Right atrium auricular region (tissue), 2 donors: ENCODE measurements around the gene LDHAL6B. TPM values are rescaled to one million over a fixed set of nuclear protein-coding genes. Genes with fewer than 3 reads are reported as not detected.

Experiments used
- DNase-seq: peaks from one replicate; pipeline ENCODE4 v3.0.0-alpha.2; 2019; ENCODE audit warnings: low spot score
- H3K27ac ChIP-seq, 2 donors: fragments of 200-600 bp; sonication (generic); 1 replicate in 1 of 2; 2 replicates in 1 of 2; pipeline ENCODE4 v1.5.1; 2016 to 2019
- H3K27me3 ChIP-seq, 2 donors: fragments of 200-600 bp; sonication (generic); one replicate each; pipeline versions ENCODE4 v1.5.1 to v1.6.0; 2017 to 2019
- H3K36me3 ChIP-seq: fragments of 200-600 bp; sonication (generic); one replicate; pipeline ENCODE4 v1.5.1; 2016
- H3K4me1 ChIP-seq, 2 donors: fragments of 200-600 bp; sonication (generic); one replicate each; pipeline versions ENCODE4 v1.5.1 to v1.6.0; 2017 to 2019
- H3K4me3 ChIP-seq, 2 donors: fragments of 200-600 bp; sonication (generic); 1 replicate in 1 of 2; 2 replicates in 1 of 2; pipeline ENCODE4 v1.5.1; 2017 to 2019; ENCODE audit warnings: mild to moderate bottlenecking in 1 of 2, moderate library complexity in 1 of 2
- H3K9me3 ChIP-seq, 2 donors: fragments of 200-600 bp; sonication (generic); one replicate each; pipeline ENCODE4 v1.5.1; 2019
- total RNA-seq, 2 donors: library from RNA; depleted of rRNA; stranded (reverse); fragments of >200 nt; gene quantifications; one replicate each; pipeline ENCODE4 v1.1.0, GENCODE V29; 2016
- TF ChIP-seq, protein P1 (sequence below), 2 donors: fragments of 200-600 bp; sonication (generic); IDR thresholded peaks; one replicate each; pipeline ENCODE4 v1.5.1; 2019; ENCODE audit warnings: antibody characterized with exemption in 2 of 2

LDHAL6B gene
- total RNA-seq, 2 donors from 2014 or later: not detected

DNA sequence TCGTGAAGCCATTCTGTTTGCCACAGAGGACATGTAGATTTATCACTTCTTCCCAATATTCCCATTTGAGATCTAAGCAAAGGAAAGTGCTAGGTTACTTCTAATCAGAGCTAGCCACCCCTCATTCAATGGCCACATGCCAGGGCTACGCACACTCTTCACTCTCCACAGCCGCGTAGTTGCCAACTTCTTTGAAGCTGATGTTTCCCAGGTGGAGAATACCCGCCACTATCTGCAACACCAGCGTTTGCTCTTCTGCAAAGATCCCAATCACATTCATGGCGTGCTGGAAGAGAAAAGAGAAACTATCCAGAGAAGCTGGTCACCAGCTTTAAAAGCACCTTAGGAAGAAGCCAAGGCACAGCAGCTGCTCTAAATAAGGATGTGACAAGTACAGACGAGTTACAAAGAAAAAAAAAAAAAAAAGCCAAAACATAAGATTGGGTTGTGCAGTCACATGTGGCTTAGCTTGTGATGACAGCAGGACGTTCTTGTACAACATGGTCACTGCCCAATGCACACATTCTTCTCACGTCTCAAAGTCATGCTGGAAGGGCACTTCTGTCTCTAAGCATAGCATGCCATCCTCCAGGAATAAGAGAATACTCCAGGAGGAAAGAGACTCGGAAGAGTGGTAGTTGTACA, 16.4 kb downstream of the LDHAL6B start:
- peaks cover 15% of the 10 kb centered on the region for H3K36me3 ChIP-seq

DNA sequence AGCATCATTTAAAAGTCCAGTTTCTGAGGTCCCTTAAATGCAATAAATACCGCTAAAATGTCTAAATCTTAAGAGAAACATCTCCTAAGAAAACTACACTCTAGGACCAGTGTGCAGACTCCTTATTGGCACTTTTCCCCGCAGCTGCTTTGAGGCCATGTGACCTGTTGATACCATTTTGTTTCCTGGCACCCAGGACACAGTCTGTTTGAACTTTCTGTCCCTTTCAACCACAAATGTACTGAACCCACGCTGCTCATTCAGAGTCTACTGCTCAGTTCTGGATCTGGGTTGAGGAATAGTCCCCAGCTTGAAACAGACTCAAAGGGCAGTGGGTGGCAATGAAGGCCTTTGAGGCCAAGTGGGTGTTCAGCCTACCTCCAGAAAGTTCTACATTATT, 17.1 kb downstream of the LDHAL6B start:
- no peak overlapping the region for H3K27ac ChIP-seq
- peaks cover 15% of the 10 kb centered on the region for H3K36me3 ChIP-seq
- H3K27me3 ChIP-seq: no peaks in the 10 kb centered on the region
- H3K4me1 ChIP-seq: peaks cover 0 to 25% of the 10 kb centered on the region in 2 donors
- TF ChIP-seq, protein P1, sequence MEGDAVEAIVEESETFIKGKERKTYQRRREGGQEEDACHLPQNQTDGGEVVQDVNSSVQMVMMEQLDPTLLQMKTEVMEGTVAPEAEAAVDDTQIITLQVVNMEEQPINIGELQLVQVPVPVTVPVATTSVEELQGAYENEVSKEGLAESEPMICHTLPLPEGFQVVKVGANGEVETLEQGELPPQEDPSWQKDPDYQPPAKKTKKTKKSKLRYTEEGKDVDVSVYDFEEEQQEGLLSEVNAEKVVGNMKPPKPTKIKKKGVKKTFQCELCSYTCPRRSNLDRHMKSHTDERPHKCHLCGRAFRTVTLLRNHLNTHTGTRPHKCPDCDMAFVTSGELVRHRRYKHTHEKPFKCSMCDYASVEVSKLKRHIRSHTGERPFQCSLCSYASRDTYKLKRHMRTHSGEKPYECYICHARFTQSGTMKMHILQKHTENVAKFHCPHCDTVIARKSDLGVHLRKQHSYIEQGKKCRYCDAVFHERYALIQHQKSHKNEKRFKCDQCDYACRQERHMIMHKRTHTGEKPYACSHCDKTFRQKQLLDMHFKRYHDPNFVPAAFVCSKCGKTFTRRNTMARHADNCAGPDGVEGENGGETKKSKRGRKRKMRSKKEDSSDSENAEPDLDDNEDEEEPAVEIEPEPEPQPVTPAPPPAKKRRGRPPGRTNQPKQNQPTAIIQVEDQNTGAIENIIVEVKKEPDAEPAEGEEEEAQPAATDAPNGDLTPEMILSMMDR (IDR thresholded peaks at IDR 0.05): no peak
- DNase-seq: no peak
- H3K9me3 ChIP-seq: no peaks in the 10 kb centered on the region
- no peak overlapping the region for H3K4me3 ChIP-seq

More for the DNA sequence above, 16.4 kb downstream of the LDHAL6B start:
- H3K4me1 ChIP-seq: peaks cover 0 to 25% of the 10 kb centered on the region in 2 donors
- no peak overlapping the region for H3K4me3 ChIP-seq
- TF ChIP-seq, protein P1 (IDR thresholded peaks at IDR 0.05): no peak
- H3K9me3 ChIP-seq: no peaks in the 10 kb centered on the region
- no peak for DNase-seq
- no peaks in the 10 kb centered on the region for H3K27me3 ChIP-seq
- H3K27ac ChIP-seq: no peak overlapping the region

DNA sequence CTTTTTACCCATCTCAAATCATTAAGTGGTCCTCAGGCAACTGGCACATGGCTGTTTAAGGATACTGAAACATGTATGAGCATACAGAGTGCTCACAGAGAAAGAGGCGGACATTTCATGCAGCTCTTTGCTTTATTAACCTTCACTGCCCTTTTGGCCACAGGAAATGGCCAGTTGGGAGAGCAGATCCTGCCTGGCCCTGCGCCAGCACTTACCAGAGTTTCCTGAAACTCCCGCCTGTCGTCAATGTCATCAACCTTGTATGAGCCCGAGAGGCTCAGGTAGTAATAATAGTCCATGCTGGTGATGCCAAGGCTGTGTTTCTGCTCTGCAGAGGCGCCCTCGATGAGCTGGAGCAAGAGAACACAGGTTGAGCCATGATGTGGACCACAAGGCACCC, 17.8 kb downstream of the LDHAL6B start:
- Histone ChIP-seq H3K9me3 (no peaks in the 10 kb centered on the region), H3K27me3 (no peaks in the 10 kb centered on the region), H3K4me3 (no peak overlapping the region), H3K36me3 (peaks cover 15% of the 10 kb centered on the region), H3K4me1 (peaks cover 0 to 25% of the 10 kb centered on the region in 2 donors), H3K27ac (no peak overlapping the region)
- TF ChIP-seq, protein P1 (IDR thresholded peaks at IDR 0.05): no peak
- no peak for DNase-seq

DNA sequence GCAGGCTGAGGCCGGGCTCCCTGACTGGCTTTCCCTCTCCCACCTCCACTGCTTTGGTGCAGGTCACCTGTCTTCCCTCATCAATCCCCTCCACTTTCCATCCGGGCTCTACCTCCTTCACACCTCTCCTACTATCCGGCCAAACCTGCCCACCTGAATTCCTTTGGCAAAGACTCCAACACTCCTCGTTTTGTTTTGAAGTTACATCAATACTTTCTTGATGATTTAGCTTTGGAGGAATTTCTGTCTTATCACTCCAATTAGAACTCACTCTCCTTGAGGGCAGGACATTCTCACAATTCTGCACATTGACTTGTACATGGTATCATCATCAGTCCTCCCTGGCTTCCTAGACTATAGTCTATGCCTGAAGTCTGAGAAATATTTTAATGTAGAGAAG, 20.4 kb downstream of the LDHAL6B start:
- DNase-seq: no peak
- peaks cover 7% of the 10 kb centered on the region for H3K36me3 ChIP-seq

DNA sequence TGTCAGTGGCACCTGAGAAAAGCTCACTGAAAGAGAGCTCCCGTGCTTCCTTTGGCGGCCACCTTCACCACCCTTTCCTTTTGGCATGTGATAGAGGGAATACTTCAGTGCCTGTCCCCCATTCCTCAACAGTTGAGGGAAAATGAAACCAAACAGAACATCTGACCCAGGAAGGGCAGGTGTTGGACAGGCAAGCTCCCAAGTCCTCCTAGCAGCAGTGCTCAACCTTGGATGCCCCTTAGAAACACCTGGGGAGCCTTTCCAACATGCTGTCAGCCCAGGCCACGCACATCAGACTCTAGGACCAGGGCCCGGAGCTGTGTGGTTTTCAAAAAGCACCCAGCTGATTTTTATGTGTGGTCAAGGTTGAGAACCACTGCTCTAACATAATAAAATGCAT, 22.4 kb downstream of the LDHAL6B start:
- H3K27ac ChIP-seq: no peak overlapping the region
- no peaks in the 10 kb centered on the region for H3K27me3 ChIP-seq
- no peak for DNase-seq
- H3K36me3 ChIP-seq: no peaks in the 10 kb centered on the region
- H3K4me3 ChIP-seq: no peak overlapping the region
- TF ChIP-seq, protein P1 (IDR thresholded peaks at IDR 0.05): no peak
- no peaks in the 10 kb centered on the region for H3K9me3 ChIP-seq
- H3K4me1 ChIP-seq: peaks cover 0 to 22% of the 10 kb centered on the region in 2 donors

More for the DNA sequence above, 20.4 kb downstream of the LDHAL6B start:
- no peaks in the 10 kb centered on the region for H3K9me3 ChIP-seq
- no peaks in the 10 kb centered on the region for H3K27me3 ChIP-seq
- no peak overlapping the region for H3K4me3 ChIP-seq
- TF ChIP-seq, protein P1 (IDR thresholded peaks at IDR 0.05): no peak
- no peak overlapping the region for H3K27ac ChIP-seq
- peaks cover 0 to 26% of the 10 kb centered on the region in 2 donors for H3K4me1 ChIP-seq

DNA sequence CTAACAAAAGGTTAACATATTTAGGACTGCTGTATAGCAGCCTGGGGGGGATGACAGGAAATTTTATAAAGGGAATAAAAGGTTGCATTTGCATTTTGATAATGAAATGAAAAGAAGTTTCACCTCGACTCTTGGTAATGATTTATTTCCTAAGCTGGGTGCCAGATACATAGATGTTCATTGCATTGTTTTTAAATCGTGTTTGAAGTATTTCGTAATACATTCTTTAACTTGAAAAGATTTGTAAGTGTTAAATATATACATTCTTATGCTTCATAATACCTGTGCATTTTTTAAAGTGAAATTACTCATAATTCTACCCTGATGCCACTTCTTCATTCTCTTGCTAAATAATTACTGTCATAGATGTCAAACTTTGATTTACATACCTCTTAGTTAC, 22.8 kb downstream of the LDHAL6B start:
- no peaks in the 10 kb centered on the region for H3K36me3 ChIP-seq
- TF ChIP-seq, protein P1 (IDR thresholded peaks at IDR 0.05): no peak
- no peak overlapping the region for H3K27ac ChIP-seq
- H3K27me3 ChIP-seq: no peaks in the 10 kb centered on the region
- no peak for DNase-seq
- peaks cover 0 to 20% of the 10 kb centered on the region in 2 donors for H3K4me1 ChIP-seq
- no peaks in the 10 kb centered on the region for H3K9me3 ChIP-seq
- H3K4me3 ChIP-seq: no peak overlapping the region
